Cortex of kidney (tissue), 1 donor: ENCODE measurements around the gene NACC2.

Experiments used
- DNase-seq: peaks from one replicate; lab custom pipeline; 2025; lab: John Stamatoyannopoulos, UW

NACC2 gene

GRCh38 chr9:136092741-136093140 lies 2.3 kb downstream of the NACC2 start:
- DNase-seq: no peak

DNA sequence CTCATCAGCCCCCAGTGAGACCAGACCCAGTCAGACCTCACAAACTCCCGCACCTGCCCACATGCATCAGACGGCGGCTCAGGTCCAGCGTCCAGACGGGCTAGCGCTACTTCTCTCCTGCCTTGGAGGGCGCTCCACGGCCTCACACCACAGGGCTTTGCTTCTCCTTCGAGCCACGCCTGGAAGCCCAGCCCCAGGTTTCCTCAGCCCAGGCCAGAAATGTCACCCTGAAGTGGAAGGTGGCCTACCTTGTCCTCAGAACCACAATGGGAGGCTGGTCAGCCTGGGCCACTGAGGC lies 2.8 kb downstream of the NACC2 start:
- no peak for DNase-seq

GRCh38 chr9:136091582-136092352 lies 3.3 kb downstream of the NACC2 start:
- no peak for DNase-seq

- DNase-seq: no peak
Observed at GRCh38 chr9:136090768-136091581, 4.1 kb downstream of the NACC2 start.

DNA sequence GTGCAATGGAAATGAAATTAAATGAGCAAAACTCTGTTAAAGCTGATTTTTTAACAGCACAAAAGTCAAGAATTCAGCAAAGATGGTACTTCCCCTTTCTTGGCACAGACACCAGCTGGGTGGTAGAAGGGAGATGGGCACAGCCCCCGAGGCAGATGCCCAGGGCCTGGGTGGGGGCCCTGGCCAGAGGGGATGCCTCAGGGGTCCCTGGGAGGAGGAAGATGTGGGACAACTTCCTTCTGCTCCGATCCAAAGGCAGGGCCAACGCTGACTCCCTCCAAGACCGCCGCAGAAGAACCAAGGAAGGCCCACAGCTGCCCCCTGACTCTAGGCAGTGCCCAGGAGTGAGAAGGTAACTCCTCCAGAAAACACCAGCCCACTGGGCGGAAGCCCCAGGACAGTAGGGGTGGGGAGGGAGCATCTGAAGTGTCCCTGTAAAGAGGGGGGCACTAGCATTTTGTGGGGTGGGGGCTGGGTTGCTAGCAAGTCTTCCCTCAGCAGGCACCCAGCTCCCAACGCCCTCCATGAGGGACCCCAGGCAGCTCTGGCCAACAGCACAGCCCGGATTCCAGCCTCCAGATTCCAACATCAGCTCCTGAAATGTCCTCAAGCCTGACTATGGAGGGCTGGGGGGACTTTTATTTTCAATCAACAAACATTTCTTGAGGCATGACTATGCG lies 4.9 kb downstream of the NACC2 start:
- DNase-seq: no peak

DNA sequence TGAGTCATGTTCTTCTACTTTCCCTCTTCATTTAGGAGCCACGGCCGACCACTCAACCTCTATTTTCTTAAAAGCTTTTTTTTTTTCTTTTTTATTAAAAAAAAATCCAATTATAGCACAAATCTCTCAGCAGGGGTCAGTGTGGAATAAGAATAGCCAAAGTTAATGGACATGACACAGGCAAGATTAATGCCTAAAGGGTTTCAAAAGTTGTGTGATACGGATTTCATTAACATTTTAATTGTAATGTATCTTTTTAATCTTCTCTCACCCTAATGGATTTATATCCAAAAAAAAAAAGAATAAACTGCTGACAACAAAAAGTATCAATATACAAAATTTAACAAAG lies 5.4 kb downstream of the NACC2 start:
- no peak for DNase-seq

DNA sequence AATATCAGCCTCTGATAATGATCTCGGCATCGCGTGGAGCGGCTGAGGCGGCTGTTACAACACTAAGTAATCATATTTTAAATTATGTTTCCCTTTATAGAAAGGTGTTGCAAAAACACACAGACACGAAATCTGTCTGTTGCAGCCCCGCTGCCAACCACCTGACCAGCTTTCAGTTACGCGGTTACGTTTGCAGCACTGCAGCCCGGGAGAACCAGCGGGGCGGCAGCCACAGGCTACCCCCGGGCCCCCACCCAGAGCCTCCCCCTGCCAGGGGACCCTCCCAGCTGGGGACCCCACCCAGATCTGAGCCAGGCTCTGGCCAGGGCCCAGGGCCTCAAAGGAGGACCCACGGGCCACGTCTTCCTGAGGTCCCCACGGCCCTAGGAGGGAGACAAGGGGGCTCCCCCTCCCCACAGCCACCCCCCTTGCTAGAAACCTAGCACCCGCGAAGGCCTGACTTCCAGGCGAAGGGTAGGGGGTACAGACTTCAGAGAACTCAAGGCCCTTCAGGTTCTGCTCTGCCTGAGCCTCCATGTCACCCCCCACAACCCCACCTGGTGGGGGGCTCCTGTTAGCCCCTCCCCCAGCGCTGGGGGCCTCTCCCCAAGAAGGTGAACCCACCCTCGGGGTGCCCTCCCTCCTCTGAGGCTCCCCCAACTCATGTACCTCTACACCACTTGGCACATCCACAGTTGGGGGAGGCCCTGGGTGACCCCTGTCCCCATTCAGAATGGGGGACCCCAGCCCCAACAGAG lies 6.0 kb downstream of the NACC2 start:
- DNase-seq: no peak

- DNase-seq: no peak
Observed at GRCh38 chr9:136088481-136088938, 6.6 kb downstream of the NACC2 start.

DNA sequence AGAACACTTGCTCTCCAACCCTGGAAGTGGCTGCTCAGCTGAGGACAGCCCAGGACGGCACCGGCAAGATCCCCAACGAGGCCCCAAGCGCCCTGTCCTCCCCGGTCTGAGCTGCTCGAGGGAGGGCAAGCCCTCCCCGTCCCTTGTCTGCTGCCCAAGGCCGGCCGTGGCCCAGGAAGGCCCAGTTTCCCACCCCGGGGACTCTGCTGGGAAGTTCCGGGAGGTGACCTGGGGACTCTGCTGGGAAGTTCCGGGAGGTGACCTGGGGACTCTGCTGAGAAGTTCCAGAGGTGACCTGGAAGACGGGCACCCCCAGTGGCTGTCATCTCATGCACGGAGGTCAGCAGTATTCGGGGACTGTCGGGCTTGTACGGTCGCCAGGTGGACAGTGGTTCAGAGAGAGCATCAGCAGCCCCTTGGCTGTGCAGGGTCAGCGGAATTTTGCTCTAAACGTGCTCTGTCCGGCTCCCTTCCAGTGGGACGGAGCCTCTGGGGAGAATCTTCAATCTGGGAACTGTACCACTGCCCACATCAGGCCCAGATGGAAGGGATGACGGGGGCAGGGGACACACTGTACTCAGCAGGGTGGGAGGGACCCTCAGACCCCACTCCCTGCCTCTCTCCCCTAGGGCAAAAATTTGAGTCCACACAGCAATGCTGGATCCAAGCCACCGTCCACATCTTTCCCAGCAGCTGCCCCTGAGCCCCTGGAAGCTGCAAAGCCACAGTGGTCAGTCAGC lies 7.2 kb downstream of the NACC2 start:
- DNase-seq: no peak

DNA sequence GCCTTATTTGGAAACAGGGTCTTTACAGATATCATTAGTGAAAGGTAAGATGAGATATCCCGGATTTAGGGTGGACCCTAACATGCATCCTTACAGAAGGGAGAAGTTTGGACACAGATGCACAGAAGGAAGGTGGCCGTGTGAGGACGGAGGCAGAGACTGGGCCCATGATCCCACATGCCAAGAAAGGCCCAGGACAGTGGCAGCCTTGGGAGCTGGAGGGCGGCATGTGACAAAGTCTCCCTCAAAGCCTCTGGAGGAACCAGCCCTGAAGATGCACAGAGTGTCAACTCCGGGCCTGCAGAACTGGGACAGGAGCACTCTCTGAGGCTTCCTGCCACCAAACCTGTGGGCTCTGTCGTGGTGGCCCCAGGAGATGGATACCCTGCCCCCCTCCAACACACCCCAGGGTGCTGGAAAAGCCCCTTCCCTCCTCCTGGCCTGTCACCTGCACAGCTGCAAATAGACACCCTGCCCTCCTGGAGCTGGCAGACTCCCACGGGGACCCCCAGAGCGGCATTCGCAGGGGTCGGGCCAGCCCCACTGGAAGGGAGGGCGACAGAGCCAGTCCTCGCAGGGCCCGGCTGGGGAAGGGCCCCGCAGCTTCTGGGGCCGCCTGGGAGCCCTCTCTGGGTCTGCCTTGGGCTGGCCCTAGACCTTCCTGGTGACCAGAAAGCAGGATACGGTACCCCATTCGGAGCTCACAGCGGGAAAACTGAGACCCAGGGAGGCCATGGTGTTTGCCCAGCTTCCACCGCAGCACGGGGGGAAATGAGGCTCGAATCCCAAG lies 7.9 kb downstream of the NACC2 start:
- DNase-seq: no peak

GRCh38 chr9:136086213-136086881 lies 8.7 kb downstream of the NACC2 start:
- DNase-seq: no peak

DNA sequence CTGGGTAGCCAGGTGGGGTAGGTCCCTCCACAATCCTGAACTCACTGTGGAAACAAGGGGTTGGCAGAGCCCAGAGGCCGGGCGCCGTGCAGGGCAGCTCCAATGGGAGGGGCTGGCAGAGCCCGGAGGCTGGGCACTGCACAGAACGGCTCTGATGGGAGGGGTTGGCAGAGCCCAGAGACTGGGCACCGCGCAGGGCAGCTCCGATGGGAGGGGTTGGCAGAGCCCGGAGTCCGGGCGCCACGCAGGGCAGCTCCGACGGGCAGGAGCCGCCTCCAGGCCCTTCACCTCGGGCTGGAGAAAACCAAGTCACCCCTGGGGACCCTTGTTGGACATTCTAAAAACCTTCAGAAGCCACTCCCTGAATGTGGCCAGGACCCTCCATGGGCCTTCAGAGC lies 9.3 kb downstream of the NACC2 start:
- DNase-seq: no peak

DNA sequence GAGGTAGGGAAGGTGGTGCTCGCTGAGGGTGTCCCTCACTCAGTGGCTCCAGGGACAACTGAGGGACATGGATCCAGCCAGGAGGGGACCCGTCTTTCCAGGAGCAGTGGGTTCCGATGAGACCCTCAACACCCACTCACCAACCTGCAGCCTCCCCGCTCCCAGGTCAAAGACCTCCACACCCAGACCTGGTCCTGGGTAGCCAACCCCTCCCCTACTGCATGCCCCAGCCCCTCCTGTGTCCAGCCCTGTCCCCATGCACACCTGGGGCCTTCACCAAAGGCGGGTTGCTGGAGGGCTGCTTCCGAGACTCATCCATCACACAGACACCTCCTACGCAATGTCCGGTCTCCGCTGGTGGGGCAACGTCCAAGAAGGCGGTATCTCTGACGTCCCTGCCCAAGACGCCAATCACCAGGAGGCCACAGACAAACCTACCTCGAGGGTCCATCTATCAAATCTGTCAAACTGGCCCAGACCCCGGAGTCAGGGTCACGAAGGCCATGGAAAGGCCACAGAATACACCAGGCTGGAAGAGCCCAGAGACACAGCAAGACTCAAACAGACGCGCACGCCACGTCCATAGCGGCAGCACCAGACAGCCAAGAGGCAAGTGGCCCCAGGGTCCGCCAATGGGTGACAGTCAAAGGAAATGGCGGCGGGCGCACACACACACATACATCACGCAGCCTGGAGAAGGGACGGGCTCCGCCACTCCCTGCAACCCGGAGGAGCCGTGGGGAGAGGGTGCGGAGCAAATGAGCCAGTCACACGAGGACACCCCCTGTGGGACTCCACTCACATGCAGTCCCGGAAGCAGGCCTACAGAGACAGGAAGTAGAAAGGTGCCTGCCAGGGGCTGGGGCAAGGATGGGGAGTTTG lies 10.8 kb downstream of the NACC2 start:
- DNase-seq: no peak

GRCh38 chr9:136083558-136084062 lies 11.5 kb downstream of the NACC2 start:
- DNase-seq: no peak

- no peak for DNase-seq
Observed at GRCh38 chr9:136082496-136083361, 12.4 kb downstream of the NACC2 start.

DNA sequence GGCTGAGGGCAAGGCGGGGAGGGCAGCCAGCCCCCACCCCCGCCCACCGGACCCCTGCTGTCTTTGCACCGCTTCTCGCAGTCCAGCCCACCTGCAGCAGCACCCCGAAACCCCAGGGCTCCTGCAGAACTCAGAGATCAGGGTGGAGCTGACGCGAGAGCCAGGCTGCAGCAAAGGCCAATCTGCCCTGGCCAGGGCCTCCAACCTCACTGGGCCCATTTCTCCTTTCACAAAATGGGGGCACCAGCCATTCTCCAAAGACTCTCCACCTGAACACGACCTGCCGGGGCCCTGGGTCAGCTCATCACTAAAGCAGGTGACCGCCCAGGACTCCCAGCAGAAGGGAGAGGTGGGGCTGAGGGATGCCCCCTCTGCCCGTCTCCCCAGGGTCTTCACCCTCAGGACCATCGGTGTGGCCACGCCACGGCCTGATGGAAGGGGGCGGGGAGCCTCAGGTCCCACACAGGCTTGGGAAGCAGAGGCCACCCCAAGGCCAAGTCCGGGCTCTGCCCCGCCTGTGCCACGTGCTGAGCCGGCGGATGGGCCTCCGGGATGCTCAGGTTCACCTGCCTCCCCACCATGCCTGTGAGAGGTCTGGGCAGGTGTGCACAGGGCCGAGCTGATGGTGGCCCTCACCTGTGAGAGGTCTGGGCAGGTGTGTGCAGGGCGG lies 13.1 kb downstream of the NACC2 start:
- DNase-seq: no peak

DNA sequence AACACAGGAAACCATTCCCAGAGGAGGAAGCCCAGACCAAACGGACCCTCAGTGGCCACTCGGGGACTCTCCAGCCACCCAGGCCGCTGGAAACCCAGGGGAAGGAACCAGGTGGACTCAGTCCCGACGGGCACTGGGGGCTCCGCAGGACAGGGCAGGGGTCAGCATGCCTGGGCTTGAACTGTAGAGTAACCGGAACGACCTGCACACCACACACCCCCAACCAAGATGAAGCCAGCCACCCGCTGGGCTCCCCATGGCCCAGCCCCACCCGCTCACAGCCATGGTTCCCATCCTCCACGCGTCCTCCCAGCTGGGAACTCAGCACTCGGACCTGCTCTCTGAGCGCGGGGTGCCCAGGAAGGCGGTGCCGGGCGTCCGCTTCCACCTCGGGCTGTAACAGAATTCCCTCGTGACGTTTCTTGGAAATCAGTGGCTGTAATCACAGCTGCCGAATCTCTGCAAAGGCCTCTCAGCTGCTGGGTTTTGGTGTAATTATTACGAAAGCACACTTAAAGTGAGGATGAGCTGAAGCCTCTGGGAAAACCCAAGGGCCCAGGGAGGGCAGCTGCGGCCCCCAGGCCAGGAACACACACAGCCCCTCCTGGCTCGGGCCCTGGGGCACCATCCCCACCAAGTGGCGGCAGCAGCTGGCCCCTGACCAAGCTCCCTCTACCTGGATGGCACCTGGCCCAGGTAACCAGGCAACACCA lies 13.8 kb downstream of the NACC2 start:
- no peak for DNase-seq
